ENCODE results near the gene C19orf53. TPM values are rescaled to one million over a fixed set of nuclear protein-coding genes. Genes with fewer than 3 reads are reported as not detected.

Gene C19orf53
- total and polyA plus RNA-seq, 9 of the 15 experiments (the other 6 are each of a cell fraction or from before 2014, with no cell fraction given): 98.5 to 441 (median 164) TPM

DNA sequence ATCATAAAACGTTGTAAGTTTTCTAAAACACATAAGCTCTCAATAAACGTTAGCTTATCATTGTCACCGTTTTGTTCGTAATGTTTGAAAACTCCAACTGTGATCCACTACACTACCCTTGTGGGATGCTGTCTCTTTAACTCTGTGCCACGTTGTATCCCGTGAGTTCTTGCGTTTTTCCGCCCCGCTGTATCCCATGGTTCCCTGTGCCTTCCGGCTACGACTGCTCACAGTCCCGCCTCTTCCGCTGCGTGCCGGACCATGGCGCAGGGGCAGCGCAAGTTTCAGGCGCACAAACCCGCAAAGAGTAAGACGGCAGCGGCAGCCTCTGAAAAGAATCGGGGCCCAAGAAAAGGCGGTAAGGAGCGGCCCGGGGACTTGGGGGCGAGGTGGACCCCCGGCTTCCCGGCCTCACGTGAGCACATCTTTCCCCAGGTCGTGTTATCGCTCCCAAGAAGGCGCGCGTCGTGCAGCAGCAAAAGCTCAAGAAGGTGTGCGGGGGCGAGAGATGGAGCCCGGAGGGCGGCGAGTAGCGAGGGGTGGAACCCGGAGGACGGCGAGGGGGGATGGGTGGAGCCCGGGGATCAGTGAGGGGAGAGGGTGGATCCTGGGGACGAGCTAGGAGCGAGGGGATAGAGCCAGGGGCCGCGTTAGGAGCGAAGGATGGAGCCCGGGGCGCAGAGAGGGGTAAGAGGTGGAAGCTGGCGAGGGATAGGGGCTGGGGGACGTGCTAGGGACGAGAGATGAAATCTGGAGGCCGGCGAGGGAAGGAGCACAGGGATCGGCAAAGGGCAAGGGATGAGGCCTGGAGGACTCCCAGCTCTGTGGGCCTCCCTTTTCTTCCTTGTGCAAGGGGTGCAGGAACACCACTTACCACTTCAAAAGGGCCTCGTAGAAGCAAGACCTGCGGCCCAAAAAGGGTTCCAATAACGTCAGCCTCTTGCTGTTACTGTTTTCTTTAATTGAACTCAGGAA, at the start of gene C19orf53 (continued):
- TF ChIP-seq PTTG1 (tag; IDR thresholded peaks at IDR 0.05; ENCODE audit: low read depth): no peak
- TF ChIP-seq, protein P1, sequence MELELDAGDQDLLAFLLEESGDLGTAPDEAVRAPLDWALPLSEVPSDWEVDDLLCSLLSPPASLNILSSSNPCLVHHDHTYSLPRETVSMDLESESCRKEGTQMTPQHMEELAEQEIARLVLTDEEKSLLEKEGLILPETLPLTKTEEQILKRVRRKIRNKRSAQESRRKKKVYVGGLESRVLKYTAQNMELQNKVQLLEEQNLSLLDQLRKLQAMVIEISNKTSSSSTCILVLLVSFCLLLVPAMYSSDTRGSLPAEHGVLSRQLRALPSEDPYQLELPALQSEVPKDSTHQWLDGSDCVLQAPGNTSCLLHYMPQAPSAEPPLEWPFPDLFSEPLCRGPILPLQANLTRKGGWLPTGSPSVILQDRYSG (tag; conservative IDR thresholded peaks at IDR 0.05; ENCODE audit: low read depth): 0 out of 2 replicates have a peak, but pooled peaks have one; percentile 48
- TF ChIP-seq IRF2 (CRISPR knock-in tag; IDR thresholded peaks at IDR 0.05): no peak
- peak; percentile 40; the same call in 1 of the 2 replicates for TF ChIP-seq PHF21A (IDR thresholded peaks at IDR 0.05; ENCODE audit: borderline replicate concordance, low read depth)
- peak; percentile 61; the same call in 1 of the 2 replicates for TF ChIP-seq MTA3 (IDR thresholded peaks at IDR 0.05; ENCODE audit: borderline replicate concordance)
- TF ChIP-seq NR2C2 (CRISPR knock-in tag; IDR thresholded peaks at IDR 0.05): peak; percentile 58; the same call in 1 of the 2 replicates
- peak; percentile 69; the same call in 1 of the 2 replicates for TF ChIP-seq NR2C2 (tag; IDR thresholded peaks at IDR 0.05)
- TF ChIP-seq, protein P2, sequence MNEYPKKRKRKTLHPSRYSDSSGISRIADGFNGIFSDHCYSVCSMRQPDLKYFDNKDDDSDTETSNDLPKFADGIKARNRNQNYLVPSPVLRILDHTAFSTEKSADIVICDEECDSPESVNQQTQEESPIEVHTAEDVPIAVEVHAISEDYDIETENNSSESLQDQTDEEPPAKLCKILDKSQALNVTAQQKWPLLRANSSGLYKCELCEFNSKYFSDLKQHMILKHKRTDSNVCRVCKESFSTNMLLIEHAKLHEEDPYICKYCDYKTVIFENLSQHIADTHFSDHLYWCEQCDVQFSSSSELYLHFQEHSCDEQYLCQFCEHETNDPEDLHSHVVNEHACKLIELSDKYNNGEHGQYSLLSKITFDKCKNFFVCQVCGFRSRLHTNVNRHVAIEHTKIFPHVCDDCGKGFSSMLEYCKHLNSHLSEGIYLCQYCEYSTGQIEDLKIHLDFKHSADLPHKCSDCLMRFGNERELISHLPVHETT (CRISPR knock-in tag; conservative IDR thresholded peaks at IDR 0.05 in 1 of 2, IDR thresholded peaks at IDR 0.05 in 1 of 2): 0 out of 4 replicates have a peak, but pooled peaks of 1 of the 2 experiments have one; percentile 72
- peak; percentile 94 for TF ChIP-seq C11orf30 (IDR thresholded peaks at IDR 0.05; ENCODE audit: low read depth)
- peak; percentile 60 for TF ChIP-seq FIP1L1 (IDR thresholded peaks at IDR 0.05; ENCODE audit: low read depth, low read length, poor library complexity, severe bottlenecking)
- peak; percentile 54; the same call in 1 of the 2 replicates for TF ChIP-seq MIER1 (IDR thresholded peaks at IDR 0.05; ENCODE audit: low read depth)
- no peak for TF ChIP-seq OTX1 (CRISPR knock-in tag; IDR thresholded peaks at IDR 0.05)
- TF ChIP-seq RBM22 (IDR thresholded peaks at IDR 0.05; ENCODE audit: low read depth, low read length, poor library complexity, severe bottlenecking): peak; percentile 57
- peak; percentile 28; the same call in 1 of the 2 replicates for TF ChIP-seq HOXB6 (CRISPR knock-in tag; IDR thresholded peaks at IDR 0.05; ENCODE audit: borderline replicate concordance)
- no peak for TF ChIP-seq HMG20A (CRISPR knock-in tag; conservative IDR thresholded peaks at IDR 0.05)
- TF ChIP-seq CTBP1 (IDR thresholded peaks at IDR 0.05; ENCODE audit: borderline replicate concordance): peak; percentile 77; the same call in 1 of the 2 replicates
- peak; percentile 94 for TF ChIP-seq HNRNPLL (IDR thresholded peaks at IDR 0.05; ENCODE audit: low read depth, low read length, poor library complexity, severe bottlenecking)
- TF ChIP-seq KLF13 (tag; IDR thresholded peaks at IDR 0.05; ENCODE audit: borderline replicate concordance, low read depth): 0 out of 2 replicates have a peak, but pooled peaks have one; percentile 56
- TF ChIP-seq, protein P3, sequence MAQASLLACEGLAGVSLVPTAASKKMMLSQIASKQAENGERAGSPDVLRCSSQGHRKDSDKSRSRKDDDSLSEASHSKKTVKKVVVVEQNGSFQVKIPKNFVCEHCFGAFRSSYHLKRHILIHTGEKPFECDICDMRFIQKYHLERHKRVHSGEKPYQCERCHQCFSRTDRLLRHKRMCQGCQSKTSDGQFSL (CRISPR knock-in tag; IDR thresholded peaks at IDR 0.05): no peak
- TF ChIP-seq, protein P3 (tag; IDR thresholded peaks at IDR 0.05): no peak
- 0 out of 2 replicates have a peak, but pooled peaks have one; percentile 60 for TF ChIP-seq ELF4 (CRISPR knock-in tag; IDR thresholded peaks at IDR 0.05)
- no peak for TF ChIP-seq ZNF217 (CRISPR knock-in tag; IDR thresholded peaks at IDR 0.05)

Measured in K562 (cell line).